GM12801 (cell line): ENCODE data around the gene NRP2.

Experiments
- CTCF ChIP-seq: IDR thresholded peaks from one replicate; pipeline ENCODE4 v1.5.1; 2011; ENCODE audit warnings: control low read depth; ENCODE audit not compliant: insufficient read length; ENCODE audit errors: extremely low read depth

NRP2 gene

GRCh38 chr2:205802941-205803340, 120.6 kb downstream of the NRP2 start:
- TF ChIP-seq CTCF: no peak

- no peak for TF ChIP-seq CTCF
Observed at GRCh38 chr2:205803500-205803899, 121.2 kb downstream of the NRP2 start.

- TF ChIP-seq CTCF: no peak
Observed at GRCh38 chr2:205805136-205805535, 122.8 kb downstream of the NRP2 start.

GRCh38 chr2:205806143-205806905, 124.0 kb downstream of the NRP2 start:
- no peak for TF ChIP-seq CTCF

- TF ChIP-seq CTCF: no peak
Observed at GRCh38 chr2:205807229-205807628, 124.9 kb downstream of the NRP2 start.

GRCh38 chr2:205807758-205808157, 125.5 kb downstream of the NRP2 start:
- no peak for TF ChIP-seq CTCF

GRCh38 chr2:205808486-205809121, 126.3 kb downstream of the NRP2 start:
- TF ChIP-seq CTCF: no peak
